Measurements from ENCODE around the gene PYDC1. TPM values are rescaled to one million over a fixed set of nuclear protein-coding genes. Genes with fewer than 3 reads are reported as not detected.

The PYDC1 gene
- total and polyA plus RNA-seq, 2 of the 13 experiments (the other 11 are each of a cell fraction or from before 2014, with no cell fraction given) = not detected

GRCh38 chr16:31215287-31216162 lies 1.4 kb downstream of the PYDC1 start (continued):
- TF ChIP-seq TFDP2 (CRISPR knock-in tag; IDR thresholded peaks at IDR 0.05) (no peak), ZNF337 (CRISPR knock-in tag; IDR thresholded peaks at IDR 0.05; ENCODE audit: borderline replicate concordance, low read depth) (no peak), TFAP4 (IDR thresholded peaks at IDR 0.05; ENCODE audit: borderline replicate concordance, low read depth) (0 out of 2 replicates have a peak, but pooled peaks have one; percentile 8), ZNF142 (CRISPR knock-in tag; IDR thresholded peaks at IDR 0.05) (0 out of 2 replicates have a peak, but pooled peaks have one; percentile 26), EZH2 (conservative IDR thresholded peaks at IDR 0.05; ENCODE audit: low read depth, low read length) (peak; percentile 51; the same call in 1 of the 2 replicates), ZBTB20 (CRISPR knock-in tag; IDR thresholded peaks at IDR 0.05; ENCODE audit: borderline replicate concordance, low read depth) (no peak), RAD21 (CRISPR knock-in tag; IDR thresholded peaks at IDR 0.05) (0 out of 2 replicates have a peak, but pooled peaks have one; percentile 31), JARID2 (CRISPR knock-in tag; IDR thresholded peaks at IDR 0.05; ENCODE audit: insufficient replicate concordance) (no peak), NFRKB (IDR thresholded peaks at IDR 0.05) (no peak), THAP8 (CRISPR knock-in tag; IDR thresholded peaks at IDR 0.05; ENCODE audit: borderline replicate concordance) (no peak), GMEB1 (CRISPR knock-in tag; IDR thresholded peaks at IDR 0.05; ENCODE audit: borderline replicate concordance) (no peak), ARHGAP35 (CRISPR knock-in tag; IDR thresholded peaks at IDR 0.05; ENCODE audit: borderline replicate concordance) (no peak), ZNF512 (CRISPR knock-in tag; IDR thresholded peaks at IDR 0.05) (no peak), BATF2 (CRISPR knock-in tag; IDR thresholded peaks at IDR 0.05) (no peak)

All from HepG2 (cell line).